GM23248 (cell line): Measurements from ENCODE around the gene TRIM13.

Source experiments
- EZH2 ChIP-seq: fragments of 200-600 bp; sonication (generic); IDR thresholded peaks from 2 replicates; pipeline ENCODE4 v1.6.1; 2018; ENCODE audit warnings: antibody characterized with exemption, mild to moderate bottlenecking; ENCODE audit not compliant: insufficient read depth, poor library complexity, severe bottlenecking
- EZH2phosphoT487 ChIP-seq: fragments of 200-600 bp; sonication (generic); IDR thresholded peaks from 2 replicates; pipeline ENCODE4 v1.6.1; 2018; ENCODE audit warnings: antibody characterized with exemption, moderate library complexity, mild to moderate bottlenecking, low read depth; ENCODE audit not compliant: insufficient read depth

- TF ChIP-seq EZH2, result no peak
- TF ChIP-seq EZH2phosphoT487, result no peak
Measured at GRCh38 chr13:49996161-49996915, 504 bp upstream of the TRIM13 start.
